ENCODE measurements around the gene NADK. TPM values are rescaled to one million over a fixed set of nuclear protein-coding genes. Genes with fewer than 3 reads are reported as not detected.

Gene NADK
- total and polyA plus RNA-seq, 5 donors, result 25.5 to 42.8 (median 34.2) TPM

Other genes starting within 250 kb of the NADK start
- gene TMEM240, start 237.8 kb downstream of the NADK start, total RNA-seq, result 1 to 10 TPM; 7.3 to 9.3 (median 7.9) TPM
- gene TMEM240, start 237.8 kb downstream of the NADK start, polyA plus RNA-seq, result 10.4 TPM
- gene SSU72, start 203.6 kb downstream of the NADK start, total RNA-seq, result 100 to 1,000 TPM; 112 to 115 (median 113) TPM
- 130 TPM for gene SSU72, start 203.6 kb downstream of the NADK start, polyA plus RNA-seq
- gene FNDC10, start 178.3 kb downstream of the NADK start, total RNA-seq, result under 1 TPM; 0.47 to 0.97 (median 0.80) TPM
- 0.68 TPM for gene FNDC10, start 178.3 kb downstream of the NADK start, polyA plus RNA-seq
- 10 to 100 TPM; 49.5 to 77.8 (median 65.5) TPM for gene MIB2, start 163.0 kb downstream of the NADK start, total RNA-seq
- gene MIB2, start 163.0 kb downstream of the NADK start, polyA plus RNA-seq, result 52.5 TPM
- gene MMP23B, start 146.3 kb downstream of the NADK start, total RNA-seq, result 10 to 100 TPM; 18.7 to 22.4 (median 19.9) TPM
- gene MMP23B, start 146.3 kb downstream of the NADK start, polyA plus RNA-seq, result 15.8 TPM
- 10 to 100 TPM; 18.8 to 20.6 (median 19.7) TPM for gene CDK11B, start 119.5 kb downstream of the NADK start, total RNA-seq
- gene CDK11B, start 119.5 kb downstream of the NADK start, polyA plus RNA-seq, result 27.0 TPM
- 10 to 100 TPM; 16.9 to 29.5 (median 26.2) TPM for gene SLC35E2B, start 85.7 kb downstream of the NADK start, total RNA-seq
- gene SLC35E2B, start 85.7 kb downstream of the NADK start, polyA plus RNA-seq, result 14.3 TPM
- gene CDK11A, start 54.1 kb downstream of the NADK start, total RNA-seq, result 10 to 100 TPM; 16.9 to 25.4 (median 21.8) TPM
- gene CDK11A, start 54.1 kb downstream of the NADK start, polyA plus RNA-seq, result 21.6 TPM
- 100 to 1,000 TPM; 152 to 205 (median 174) TPM for gene GNB1, start 112.6 kb upstream of the NADK start, total RNA-seq
- 73.7 TPM for gene GNB1, start 112.6 kb upstream of the NADK start, polyA plus RNA-seq
- gene CALML6, start 136.8 kb upstream of the NADK start, total RNA-seq, result under 1 TPM in 2 of 4 donors, not detected in 2; 0.24 to 0.36 TPM
- 0.18 TPM for gene CALML6, start 136.8 kb upstream of the NADK start, polyA plus RNA-seq
- gene TMEM52, start 140.8 kb upstream of the NADK start, total RNA-seq, result under 1 TPM; 0.34 to 0.89 (median 0.59) TPM
- 1.9 TPM for gene TMEM52, start 140.8 kb upstream of the NADK start, polyA plus RNA-seq
- gene CFAP74, start 225.3 kb upstream of the NADK start, total RNA-seq, result not detected
- gene CFAP74, start 225.3 kb upstream of the NADK start, polyA plus RNA-seq, result 0.11 TPM
- under 1 TPM in 3 of 4 donors, not detected in 1; 0.26 to 0.85 (median 0.45) TPM for gene GABRD, start 240.9 kb upstream of the NADK start, total RNA-seq
- 0.48 TPM for gene GABRD, start 240.9 kb upstream of the NADK start, polyA plus RNA-seq

All from right cardiac atrium (tissue), 5 donors.